HL-60 (cell line): ENCODE results near the gene TARBP2.

Source experiments
- POLR2AphosphoS5 ChIP-seq: IDR thresholded peaks from 2 replicates; pipeline ENCODE4 v1.6.1; 2012; ENCODE audit warnings: low read depth
- TF ChIP-seq, protein P1 (sequence below): IDR thresholded peaks from one replicate; pipeline ENCODE4 v1.5.1; 2011; ENCODE audit warnings: low read length, control low read depth, inconsistent platforms; ENCODE audit not compliant: insufficient read depth

DNA sequence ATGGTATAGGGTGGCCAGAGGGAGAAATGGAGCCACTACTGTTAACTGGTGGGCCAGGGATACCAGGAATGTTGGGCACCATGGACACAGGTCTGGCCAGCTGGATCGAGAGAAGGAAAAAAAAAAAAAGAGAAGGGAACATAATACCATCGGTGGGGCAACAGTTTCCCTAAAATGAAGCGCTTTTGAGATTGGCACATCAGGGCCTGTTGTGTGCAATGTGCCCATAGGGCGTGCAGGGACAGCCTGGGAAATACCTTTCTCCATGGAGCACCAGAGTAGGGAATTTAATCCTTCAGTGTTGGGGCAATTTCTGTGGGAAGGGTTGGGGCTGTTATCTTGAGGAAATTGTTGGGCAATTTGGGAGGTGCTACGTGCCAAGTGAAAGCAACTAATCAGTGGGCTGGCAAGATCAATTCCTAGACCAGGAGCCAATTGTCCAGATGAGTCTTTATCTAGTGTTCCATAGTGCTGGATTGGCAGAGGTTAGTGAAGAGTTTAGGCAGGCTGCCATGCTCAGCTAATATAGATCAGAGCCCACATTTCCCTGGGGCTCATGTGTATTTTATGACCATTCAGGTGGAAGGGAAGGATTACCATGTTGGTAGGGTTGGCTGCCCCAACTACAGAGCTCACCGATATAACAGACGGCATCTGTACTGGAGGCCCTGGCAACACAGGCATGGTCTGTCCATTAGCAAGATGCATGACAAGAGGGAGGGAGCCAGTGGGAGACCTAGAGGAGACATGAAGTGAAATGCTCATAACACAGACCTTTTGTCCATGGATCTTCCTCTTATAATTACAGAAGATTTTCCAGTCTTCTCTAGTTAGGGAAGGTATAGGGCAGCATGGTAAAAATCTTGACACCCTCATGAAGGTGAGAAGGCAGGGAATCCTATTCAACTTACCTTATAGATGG lies 31.7 kb downstream of the TARBP2 start:
- TF ChIP-seq, protein P1, sequence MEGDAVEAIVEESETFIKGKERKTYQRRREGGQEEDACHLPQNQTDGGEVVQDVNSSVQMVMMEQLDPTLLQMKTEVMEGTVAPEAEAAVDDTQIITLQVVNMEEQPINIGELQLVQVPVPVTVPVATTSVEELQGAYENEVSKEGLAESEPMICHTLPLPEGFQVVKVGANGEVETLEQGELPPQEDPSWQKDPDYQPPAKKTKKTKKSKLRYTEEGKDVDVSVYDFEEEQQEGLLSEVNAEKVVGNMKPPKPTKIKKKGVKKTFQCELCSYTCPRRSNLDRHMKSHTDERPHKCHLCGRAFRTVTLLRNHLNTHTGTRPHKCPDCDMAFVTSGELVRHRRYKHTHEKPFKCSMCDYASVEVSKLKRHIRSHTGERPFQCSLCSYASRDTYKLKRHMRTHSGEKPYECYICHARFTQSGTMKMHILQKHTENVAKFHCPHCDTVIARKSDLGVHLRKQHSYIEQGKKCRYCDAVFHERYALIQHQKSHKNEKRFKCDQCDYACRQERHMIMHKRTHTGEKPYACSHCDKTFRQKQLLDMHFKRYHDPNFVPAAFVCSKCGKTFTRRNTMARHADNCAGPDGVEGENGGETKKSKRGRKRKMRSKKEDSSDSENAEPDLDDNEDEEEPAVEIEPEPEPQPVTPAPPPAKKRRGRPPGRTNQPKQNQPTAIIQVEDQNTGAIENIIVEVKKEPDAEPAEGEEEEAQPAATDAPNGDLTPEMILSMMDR, result no peak
- TF ChIP-seq POLR2AphosphoS5, result no peak
